HUES48 (cell line): Measurements from ENCODE around the gene GPR78.

Experiments used
- H3K27ac ChIP-seq: one replicate; pipeline ENCODE4 v1.7.0; 2013; ENCODE audit warnings: low read depth, low read length, inconsistent platforms
- H3K27me3 ChIP-seq: 2 replicates; pipeline ENCODE4 v1.6.1; 2013; ENCODE audit warnings: mild to moderate bottlenecking, low read length; ENCODE audit not compliant: control insufficient read depth, insufficient read depth
- H3K36me3 ChIP-seq: 2 replicates; pipeline ENCODE4 v1.6.1; 2013; ENCODE audit warnings: low read length; ENCODE audit not compliant: control insufficient read depth, insufficient read depth
- H3K4me1 ChIP-seq: 2 replicates; pipeline ENCODE4 v1.6.1; 2013; ENCODE audit warnings: mild to moderate bottlenecking, low read length; ENCODE audit not compliant: control insufficient read depth, insufficient read depth
- H3K4me3 ChIP-seq: 2 replicates; pipeline ENCODE4 v1.5.1; 2013; ENCODE audit warnings: mild to moderate bottlenecking, low read depth, low read length
- H3K9ac ChIP-seq: 2 replicates; pipeline ENCODE4 v1.6.1; 2013; ENCODE audit warnings: mild to moderate bottlenecking, low read depth, low read length, moderate library complexity
- H3K9me3 ChIP-seq: 2 replicates; pipeline ENCODE4 v1.6.1; 2013; ENCODE audit warnings: low read length; ENCODE audit not compliant: control insufficient read depth, insufficient read depth

GPR78 gene

GRCh38 chr4:8540072-8540471, 40.1 kb upstream of the GPR78 start:
- no peak overlapping the region for H3K4me3 ChIP-seq
- H3K9ac ChIP-seq: no peak overlapping the region
- no peak overlapping the region for H3K27ac ChIP-seq
- H3K4me1 ChIP-seq: 0 out of 2 replicates have a peak, but pooled peaks cover under 1% of the 10 kb centered on the region
- H3K36me3 ChIP-seq: no peaks in the 10 kb centered on the region
- H3K9me3 ChIP-seq: no peaks in the 10 kb centered on the region
- no peaks in the 10 kb centered on the region for H3K27me3 ChIP-seq

GRCh38 chr4:8540586-8540985, 39.6 kb upstream of the GPR78 start:
- no peak overlapping the region for H3K9ac ChIP-seq
- no peaks in the 10 kb centered on the region for H3K9me3 ChIP-seq
- no peak overlapping the region for H3K27ac ChIP-seq
- H3K27me3 ChIP-seq: no peaks in the 10 kb centered on the region
- H3K4me3 ChIP-seq: no peak overlapping the region
- H3K36me3 ChIP-seq: no peaks in the 10 kb centered on the region
- 0 out of 2 replicates have a peak, but pooled peaks cover under 1% of the 10 kb centered on the region for H3K4me1 ChIP-seq

- H3K27ac ChIP-seq: no peak overlapping the region
- H3K27me3 ChIP-seq: no peaks in the 10 kb centered on the region
- H3K4me3 ChIP-seq: no peak overlapping the region
- H3K9me3 ChIP-seq: no peaks in the 10 kb centered on the region
- 0 out of 2 replicates have a peak, but pooled peaks cover 3% of the 10 kb centered on the region for H3K4me1 ChIP-seq
- H3K36me3 ChIP-seq: no peaks in the 10 kb centered on the region
- H3K9ac ChIP-seq: no peak overlapping the region
Observed at GRCh38 chr4:8540991-8541390, 39.2 kb upstream of the GPR78 start.

- H3K4me1 ChIP-seq: 0 out of 2 replicates have a peak, but pooled peaks cover 3% of the 10 kb centered on the region
- H3K4me3 ChIP-seq: no peak overlapping the region
- H3K36me3 ChIP-seq: no peaks in the 10 kb centered on the region
Observed at GRCh38 chr4:8541981-8542715, 38.0 kb upstream of the GPR78 start.

GRCh38 chr4:8542776-8543525, 37.2 kb upstream of the GPR78 start:
- Histone ChIP-seq H3K27me3 (no peaks in the 10 kb centered on the region), H3K4me1 (0 out of 2 replicates have a peak, but pooled peaks cover 7% of the 10 kb centered on the region), H3K9me3 (no peaks in the 10 kb centered on the region), H3K36me3 (no peaks in the 10 kb centered on the region), H3K9ac (no peak overlapping the region), H3K4me3 (no peak overlapping the region), H3K27ac (no peak overlapping the region)

More at GRCh38 chr4:8541981-8542715, 38.0 kb upstream of the GPR78 start:
- H3K27ac ChIP-seq: no peak overlapping the region
- H3K27me3 ChIP-seq: no peaks in the 10 kb centered on the region
- no peak overlapping the region for H3K9ac ChIP-seq
- no peaks in the 10 kb centered on the region for H3K9me3 ChIP-seq

- Histone ChIP-seq H3K27me3 (no peaks in the 10 kb centered on the region), H3K9me3 (no peaks in the 10 kb centered on the region), H3K36me3 (no peaks in the 10 kb centered on the region), H3K9ac (no peak overlapping the region), H3K4me3 (no peak overlapping the region), H3K4me1 (0 out of 2 replicates have a peak, but pooled peaks cover 7% of the 10 kb centered on the region), H3K27ac (no peak overlapping the region)
Observed at GRCh38 chr4:8543623-8544022, 36.6 kb upstream of the GPR78 start.

GRCh38 chr4:8544282-8544681, 35.9 kb upstream of the GPR78 start:
- no peaks in the 10 kb centered on the region for H3K36me3 ChIP-seq
- H3K27ac ChIP-seq: no peak overlapping the region
- 0 out of 2 replicates have a peak, but pooled peaks cover 7% of the 10 kb centered on the region for H3K4me1 ChIP-seq
- H3K9me3 ChIP-seq: no peaks in the 10 kb centered on the region
- H3K4me3 ChIP-seq: no peak overlapping the region
- H3K9ac ChIP-seq: no peak overlapping the region
- no peaks in the 10 kb centered on the region for H3K27me3 ChIP-seq

- H3K4me1 ChIP-seq: 0 out of 2 replicates have a peak, but pooled peaks cover 7% of the 10 kb centered on the region
- H3K9me3 ChIP-seq: no peaks in the 10 kb centered on the region
- H3K36me3 ChIP-seq: no peaks in the 10 kb centered on the region
- H3K4me3 ChIP-seq: no peak overlapping the region
- no peak overlapping the region for H3K27ac ChIP-seq
- H3K27me3 ChIP-seq: no peaks in the 10 kb centered on the region
- no peak overlapping the region for H3K9ac ChIP-seq
Observed at GRCh38 chr4:8544741-8545438, 35.3 kb upstream of the GPR78 start.

GRCh38 chr4:8545439-8545765, 34.8 kb upstream of the GPR78 start:
- Histone ChIP-seq H3K4me1 (0 out of 2 replicates have a peak, but pooled peaks cover 7% of the 10 kb centered on the region), H3K9me3 (no peaks in the 10 kb centered on the region), H3K36me3 (no peaks in the 10 kb centered on the region), H3K4me3 (no peak overlapping the region), H3K9ac (no peak overlapping the region), H3K27me3 (no peaks in the 10 kb centered on the region), H3K27ac (no peak overlapping the region)

GRCh38 chr4:8546766-8547107, 33.5 kb upstream of the GPR78 start:
- H3K36me3 ChIP-seq: no peaks in the 10 kb centered on the region
- no peaks in the 10 kb centered on the region for H3K27me3 ChIP-seq
- H3K27ac ChIP-seq: no peak overlapping the region
- no peak overlapping the region for H3K9ac ChIP-seq
- H3K9me3 ChIP-seq: no peaks in the 10 kb centered on the region
- H3K4me1 ChIP-seq: 0 out of 2 replicates have a peak, but pooled peaks cover 7% of the 10 kb centered on the region
- no peak overlapping the region for H3K4me3 ChIP-seq
